Measurements from ENCODE around the gene VSIG8.

Gene VSIG8

GRCh38 chr1:159828176-159828575 lies 34.3 kb downstream of the VSIG8 start:
- DNase-seq: no peak

- no peak for DNase-seq
Observed at GRCh38 chr1:159827549-159827948, 34.9 kb downstream of the VSIG8 start.

GRCh38 chr1:159827102-159827490 lies 35.4 kb downstream of the VSIG8 start:
- DNase-seq: no peak

- no peak for DNase-seq
Observed at GRCh38 chr1:159826441-159827101, 35.9 kb downstream of the VSIG8 start, which contains the start of gene SLAMF8. Gene SLAMF8 (plus strand): TSS chr1:159826873. CDS start chr1:159826899, 26 bp downstream.

GRCh38 chr1:159825564-159825963 lies 36.9 kb downstream of the VSIG8 start:
- DNase-seq: no peak

GRCh38 chr1:159823406-159823805 lies 39.1 kb downstream of the VSIG8 start:
- DNase-seq: no peak

- DNase-seq: no peak
Observed at GRCh38 chr1:159821171-159821867, 41.1 kb downstream of the VSIG8 start.

- DNase-seq: no peak
Observed at GRCh38 chr1:159817276-159818041, 45.0 kb downstream of the VSIG8 start.

- DNase-seq: no peak
Observed at GRCh38 chr1:159815926-159816325, 46.5 kb downstream of the VSIG8 start.

- no peak for DNase-seq
Observed at GRCh38 chr1:159804924-159805323, 57.5 kb downstream of the VSIG8 start.

Measured in cerebellar nuclear complex (tissue), 1 donor.